HG03025 (cell line): ENCODE results near the gene FOLR2.
"Not testable (repeated sequence)": the region's sequence is repeated elsewhere in the genome, so short reads cannot be mapped to it uniquely, and the experiment has no call there.

ENCODE experiments used
- ATAC-seq: cut with Tn5 transposase; IDR thresholded peaks from one replicate; pipeline ENCODE4 v1.9.1; 2021; ENCODE audit warnings: mild to moderate bottlenecking, moderate library complexity; ENCODE audit not compliant: unreplicated experiment, low FRiP score

Gene FOLR2

GRCh38 chr11:72204886-72205285, 11.7 kb upstream of the FOLR2 start:
- ATAC-seq, result no peak

GRCh38 chr11:72206794-72207193, 9.8 kb upstream of the FOLR2 start:
- ATAC-seq, result not testable (repeated sequence)

GRCh38 chr11:72208281-72208680, 8.3 kb upstream of the FOLR2 start:
- no peak for ATAC-seq

GRCh38 chr11:72209101-72209500, 7.5 kb upstream of the FOLR2 start:
- ATAC-seq, result no peak

GRCh38 chr11:72217841-72218240, 1.2 kb downstream of the FOLR2 start:
- no peak for ATAC-seq

- no peak for ATAC-seq
Observed at GRCh38 chr11:72218251-72218745, 1.7 kb downstream of the FOLR2 start.

- no peak for ATAC-seq
Observed at GRCh38 chr11:72220696-72221363, 4.2 kb downstream of the FOLR2 start.

- ATAC-seq, result no peak
Observed at GRCh38 chr11:72221386-72222075, 4.9 kb downstream of the FOLR2 start.

GRCh38 chr11:72222106-72222891, 5.7 kb downstream of the FOLR2 start:
- no peak for ATAC-seq

- ATAC-seq, result peak; percentile 54
Observed at GRCh38 chr11:72222907-72223614, 6.5 kb downstream of the FOLR2 start.

- peak; percentile 46 for ATAC-seq
Observed at GRCh38 chr11:72223615-72224563, 7.3 kb downstream of the FOLR2 start.

- no peak for ATAC-seq
Observed at GRCh38 chr11:72224564-72225410, 8.2 kb downstream of the FOLR2 start, which contains the start of gene INPPL1. Gene INPPL1, plus strand, starts transcription at chr11:72224767. Its CDS starts 218 bp downstream, at chr11:72224985.

GRCh38 chr11:72225411-72225951, 8.9 kb downstream of the FOLR2 start:
- no peak for ATAC-seq

GRCh38 chr11:72226701-72227100, 10.1 kb downstream of the FOLR2 start:
- no peak for ATAC-seq

GRCh38 chr11:72227316-72228228, 11.0 kb downstream of the FOLR2 start:
- ATAC-seq, result no peak

GRCh38 chr11:72228229-72228843, 11.7 kb downstream of the FOLR2 start:
- no peak for ATAC-seq

- no peak for ATAC-seq
Observed at GRCh38 chr11:72228844-72229231, 12.2 kb downstream of the FOLR2 start.
